Jurkat, Clone E6-1 (cell line): ENCODE measurements around the gene PLEKHN1.
"Not testable (repeated sequence)": the region's sequence is repeated elsewhere in the genome, so short reads cannot be mapped to it uniquely, and the experiment has no call there.

ENCODE experiments used
- DNase-seq: peaks from one replicate; pipeline ENCODE4 v3.0.0-alpha.2; 2011; ENCODE audit warnings: low read depth, low spot score
- H3K4me3 ChIP-seq: 2 replicates; pipeline ENCODE4 v1.5.1; 2011; ENCODE audit warnings: mild to moderate bottlenecking, low read length, control low read depth, moderate library complexity

The PLEKHN1 gene

DNA sequence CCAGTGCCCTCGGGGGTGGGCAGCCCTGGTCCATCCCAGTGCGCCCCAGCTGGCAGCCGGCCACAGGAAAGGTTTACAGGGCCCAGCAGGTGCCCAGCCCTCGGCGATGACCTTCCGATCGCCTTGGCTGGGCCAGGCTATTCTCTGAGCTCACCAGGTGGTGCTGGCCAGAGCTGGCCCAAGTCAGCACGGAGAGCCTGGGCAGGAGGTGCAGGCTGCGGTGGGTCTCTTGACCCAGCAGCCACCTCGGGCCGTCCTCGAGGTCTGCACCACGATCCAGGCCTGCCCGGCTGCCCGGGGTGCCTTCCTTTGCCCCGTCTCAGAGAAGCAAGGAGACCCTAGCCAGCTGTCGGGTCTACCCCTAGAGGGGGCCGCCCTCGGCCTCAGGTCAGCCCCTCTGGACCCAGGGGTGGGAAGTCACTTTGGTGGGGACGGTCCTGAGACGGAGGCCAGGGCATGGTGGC is 15.2 kb downstream of the PLEKHN1 start:
- H3K4me3 ChIP-seq, result no peak overlapping the region
- DNase-seq, result no peak

GRCh38 chr1:981955-982558 is 15.8 kb downstream of the PLEKHN1 start, which contains the start of gene PERM1:
PERM1 (minus strand) TSS chr1:982093; CDS start chr1:981029, 1,064 bp downstream.
- no peak for DNase-seq
- H3K4me3 ChIP-seq, result no peak within 1 kb of the TSS

GRCh38 chr1:982765-983436 is 16.6 kb downstream of the PLEKHN1 start:
- no peak for DNase-seq

GRCh38 chr1:983798-984475 is 17.7 kb downstream of the PLEKHN1 start:
- DNase-seq, result no peak
- H3K4me3 ChIP-seq, result no peak overlapping the region

More at GRCh38 chr1:982765-983436, 16.6 kb downstream of the PLEKHN1 start:
- H3K4me3 ChIP-seq, result no peak overlapping the region

- H3K4me3 ChIP-seq, result no peak overlapping the region
- DNase-seq, result no peak
Measured at GRCh38 chr1:984476-984814, 18.2 kb downstream of the PLEKHN1 start.

DNA sequence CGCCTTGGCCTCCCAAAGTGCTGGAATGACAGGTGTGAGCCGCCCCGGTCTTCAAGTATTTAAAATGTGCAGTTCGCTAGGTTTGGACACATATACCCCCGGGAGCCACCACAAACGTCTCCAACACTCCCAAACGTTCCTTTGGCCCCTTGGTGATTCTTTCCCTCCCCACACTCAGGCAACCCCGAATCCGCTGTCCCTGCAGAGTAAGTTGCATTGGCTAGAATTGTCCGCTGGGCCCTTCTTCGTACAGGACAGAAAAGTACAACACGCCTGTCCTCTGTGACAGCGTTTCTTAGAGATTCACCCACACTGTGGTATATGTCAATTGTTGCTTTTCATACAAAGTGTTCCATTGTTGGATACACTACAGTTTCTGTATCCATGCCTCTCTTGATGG is 18.8 kb downstream of the PLEKHN1 start:
- no peak for DNase-seq
- H3K4me3 ChIP-seq, result no peak overlapping the region

GRCh38 chr1:988061-988460 is 21.8 kb downstream of the PLEKHN1 start:
- H3K4me3 ChIP-seq, DNase-seq: not testable (repeated sequence)

- not testable (repeated sequence) for H3K4me3 ChIP-seq, DNase-seq
Measured at GRCh38 chr1:991275-991674, 25.0 kb downstream of the PLEKHN1 start.

DNA sequence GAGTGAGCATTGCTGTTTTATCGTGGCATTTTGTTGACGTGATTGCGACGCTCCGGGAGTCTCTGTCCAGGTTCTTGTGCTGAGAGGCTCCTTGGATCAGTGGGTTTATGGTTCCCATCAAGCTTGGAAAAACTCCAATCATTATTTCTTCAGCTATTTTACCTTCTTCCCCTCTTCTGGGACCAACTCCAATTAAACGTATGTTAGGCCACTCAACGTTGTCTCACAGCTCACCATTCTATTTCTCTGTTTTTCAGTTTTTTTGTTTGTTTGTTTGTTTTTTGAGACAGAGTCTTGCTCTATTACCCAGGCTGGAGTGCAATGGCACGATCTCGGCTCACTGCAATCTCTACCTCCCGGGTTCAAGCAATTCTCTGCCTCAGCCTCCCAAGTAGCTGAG is 25.6 kb downstream of the PLEKHN1 start:
- H3K4me3 ChIP-seq, result no peak overlapping the region
- DNase-seq, result no peak

GRCh38 chr1:992362-992761 is 26.1 kb downstream of the PLEKHN1 start:
- DNase-seq, result no peak
- H3K4me3 ChIP-seq, result no peak overlapping the region

DNA sequence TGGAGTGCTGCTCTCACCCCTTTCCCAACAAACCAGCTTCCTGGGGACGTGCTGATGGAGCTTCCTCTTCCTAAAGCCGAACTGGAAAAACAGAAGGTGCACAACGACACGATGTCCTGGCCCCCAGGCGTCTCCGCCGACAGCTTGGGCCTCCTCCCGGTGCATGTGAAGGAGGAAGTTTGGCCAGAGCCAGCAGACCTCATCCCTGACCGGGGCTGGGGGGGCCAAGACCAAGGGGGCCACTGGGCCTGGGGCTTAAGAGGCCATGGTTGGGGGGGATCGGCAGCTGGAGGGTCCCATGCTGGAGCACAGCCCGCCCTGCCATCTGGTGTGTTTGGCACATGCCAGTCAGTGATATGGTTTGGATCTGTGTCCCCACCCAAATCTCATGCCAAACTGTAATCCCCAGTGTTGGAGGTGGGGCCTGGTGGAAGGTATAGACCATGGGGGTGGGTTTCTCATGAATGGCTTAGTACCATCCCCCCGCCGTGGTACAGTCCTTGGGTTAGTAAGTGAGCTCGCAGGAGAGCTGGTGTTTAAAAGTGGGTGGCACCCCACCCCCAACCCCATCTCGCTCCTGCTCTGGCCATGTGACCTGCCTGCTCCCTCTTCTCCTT is 27.2 kb downstream of the PLEKHN1 start:
- no peak overlapping the region for H3K4me3 ChIP-seq

GRCh38 chr1:994546-994945 is 28.3 kb downstream of the PLEKHN1 start:
- not testable (repeated sequence) for DNase-seq, H3K4me3 ChIP-seq

More for the DNA sequence above, 27.2 kb downstream of the PLEKHN1 start:
- no peak for DNase-seq

GRCh38 chr1:995665-996633 is 29.7 kb downstream of the PLEKHN1 start:
- no peak for DNase-seq
- H3K4me3 ChIP-seq, result no peak overlapping the region

GRCh38 chr1:996851-997712 is 30.8 kb downstream of the PLEKHN1 start:
- DNase-seq, result no peak
- H3K4me3 ChIP-seq, result no peak overlapping the region

- DNase-seq, result no peak
- H3K4me3 ChIP-seq, result no peak overlapping the region
Measured at GRCh38 chr1:997713-997992, 31.4 kb downstream of the PLEKHN1 start.

DNA sequence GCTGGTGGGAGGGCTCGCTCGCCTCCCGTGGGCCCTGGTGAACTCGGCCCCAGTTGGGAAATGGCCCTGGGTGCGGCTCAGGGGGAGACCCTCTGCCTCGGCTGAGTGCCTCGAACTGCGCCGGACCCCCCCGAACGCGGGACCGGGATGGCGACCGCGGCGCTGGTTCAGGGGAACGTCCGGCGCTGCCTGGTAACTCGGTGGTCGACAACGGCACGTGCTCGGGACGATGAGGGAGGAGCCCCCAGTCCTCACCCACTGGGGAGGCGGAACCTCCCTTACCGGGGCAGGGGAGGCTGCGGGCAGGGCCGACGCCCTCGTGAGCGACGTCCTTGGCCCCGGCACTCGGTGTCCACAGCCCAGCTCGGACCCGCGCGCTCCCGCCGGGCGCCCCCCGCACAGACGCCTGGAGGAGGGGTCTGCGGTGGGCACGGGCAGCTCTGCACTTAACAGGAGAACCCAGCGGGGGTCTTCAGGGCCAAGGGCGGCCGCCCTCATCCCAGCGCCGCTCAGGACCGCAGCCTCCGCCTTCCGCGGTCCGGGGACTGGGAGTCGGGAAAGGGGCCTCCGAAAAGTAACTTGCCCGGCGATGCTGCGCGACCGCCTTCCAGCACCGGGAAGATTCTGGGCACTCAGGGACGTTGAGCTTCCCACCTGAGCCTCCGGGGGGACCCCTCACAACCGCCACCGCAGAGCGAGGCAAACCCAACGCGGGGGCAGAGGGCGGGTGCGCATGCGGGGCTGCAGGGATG is 31.9 kb downstream of the PLEKHN1 start:
- no peak for DNase-seq
- H3K4me3 ChIP-seq, result peak overlapping the region; percentile 58

DNA sequence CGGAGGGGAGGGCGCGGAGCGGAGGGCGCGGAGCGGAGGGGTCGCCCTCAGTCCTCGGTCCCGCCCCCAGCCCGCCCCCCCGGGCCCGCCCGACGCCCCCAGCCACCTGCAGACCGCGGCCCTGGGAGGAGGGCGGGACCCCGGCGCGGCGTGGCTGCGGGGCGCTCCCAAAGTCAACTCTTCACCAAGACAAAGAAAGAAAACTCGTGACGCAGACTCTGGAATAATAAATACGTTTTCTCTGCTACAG is 32.4 kb downstream of the PLEKHN1 start:
- peak overlapping the region; percentile 58 for H3K4me3 ChIP-seq
- DNase-seq, result no peak
